ENCODE data around the gene SEPHS1.

Gene SEPHS1

DNA sequence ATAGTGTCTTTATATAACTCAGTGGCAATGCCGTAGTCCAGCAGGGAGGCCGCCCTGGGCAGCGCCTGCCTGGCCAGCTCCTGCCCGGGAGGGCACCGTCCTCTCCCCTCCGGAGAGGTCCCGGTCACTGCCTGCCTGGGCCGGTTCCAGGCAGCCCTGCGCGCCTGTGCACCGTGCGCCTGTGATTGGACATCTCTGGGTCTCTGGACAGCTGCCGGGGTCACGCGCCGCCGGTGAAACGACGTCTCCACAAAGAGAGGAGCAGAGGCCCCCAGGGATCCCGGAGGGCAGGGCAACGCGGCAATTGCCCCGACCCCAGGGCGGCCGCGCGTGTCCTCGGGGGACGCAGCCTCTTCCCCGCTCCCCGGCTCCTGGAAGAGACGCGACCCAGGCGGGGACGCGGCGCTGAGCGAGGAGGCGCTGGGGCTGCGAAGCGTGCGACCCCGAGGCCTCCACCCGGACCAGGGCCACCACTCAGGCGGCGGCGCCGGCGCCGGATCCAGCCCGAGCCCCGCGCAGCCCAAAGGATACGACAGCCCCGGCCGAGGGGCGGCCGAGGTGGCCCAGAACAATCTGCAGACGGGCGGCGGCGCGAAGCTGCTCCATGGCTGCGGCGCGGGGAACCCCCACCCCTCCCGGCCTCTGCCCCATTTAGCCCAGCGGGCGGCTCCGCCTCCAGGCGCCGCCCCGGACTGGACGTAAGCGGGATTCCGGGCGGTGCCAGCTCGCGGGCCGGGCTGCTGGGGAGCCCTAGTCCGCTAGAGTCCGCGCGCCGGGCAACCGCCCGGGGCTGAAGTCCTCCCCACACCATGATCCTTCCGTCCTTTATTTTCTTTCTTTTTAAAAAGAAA, 48.4 kb downstream of the SEPHS1 start, which contains the start of gene PHYH:
TSS of gene PHYH (minus strand) at position 628 of the 851 bp plus-strand sequence. CDS start at position 606, 22 bp downstream.
- Histone ChIP-seq H3K27me3 (ENCODE audit: insufficient read depth, poor library complexity, severe bottlenecking) (no peaks in the 10 kb centered on the region), H3K4me3 (replicated peaks; ENCODE audit: insufficient read depth, low read length) (peak within 1 kb of the TSS; percentile 47), H3K27ac (replicated peaks) (no peak within 1 kb of the TSS)
- TF ChIP-seq, protein P1, sequence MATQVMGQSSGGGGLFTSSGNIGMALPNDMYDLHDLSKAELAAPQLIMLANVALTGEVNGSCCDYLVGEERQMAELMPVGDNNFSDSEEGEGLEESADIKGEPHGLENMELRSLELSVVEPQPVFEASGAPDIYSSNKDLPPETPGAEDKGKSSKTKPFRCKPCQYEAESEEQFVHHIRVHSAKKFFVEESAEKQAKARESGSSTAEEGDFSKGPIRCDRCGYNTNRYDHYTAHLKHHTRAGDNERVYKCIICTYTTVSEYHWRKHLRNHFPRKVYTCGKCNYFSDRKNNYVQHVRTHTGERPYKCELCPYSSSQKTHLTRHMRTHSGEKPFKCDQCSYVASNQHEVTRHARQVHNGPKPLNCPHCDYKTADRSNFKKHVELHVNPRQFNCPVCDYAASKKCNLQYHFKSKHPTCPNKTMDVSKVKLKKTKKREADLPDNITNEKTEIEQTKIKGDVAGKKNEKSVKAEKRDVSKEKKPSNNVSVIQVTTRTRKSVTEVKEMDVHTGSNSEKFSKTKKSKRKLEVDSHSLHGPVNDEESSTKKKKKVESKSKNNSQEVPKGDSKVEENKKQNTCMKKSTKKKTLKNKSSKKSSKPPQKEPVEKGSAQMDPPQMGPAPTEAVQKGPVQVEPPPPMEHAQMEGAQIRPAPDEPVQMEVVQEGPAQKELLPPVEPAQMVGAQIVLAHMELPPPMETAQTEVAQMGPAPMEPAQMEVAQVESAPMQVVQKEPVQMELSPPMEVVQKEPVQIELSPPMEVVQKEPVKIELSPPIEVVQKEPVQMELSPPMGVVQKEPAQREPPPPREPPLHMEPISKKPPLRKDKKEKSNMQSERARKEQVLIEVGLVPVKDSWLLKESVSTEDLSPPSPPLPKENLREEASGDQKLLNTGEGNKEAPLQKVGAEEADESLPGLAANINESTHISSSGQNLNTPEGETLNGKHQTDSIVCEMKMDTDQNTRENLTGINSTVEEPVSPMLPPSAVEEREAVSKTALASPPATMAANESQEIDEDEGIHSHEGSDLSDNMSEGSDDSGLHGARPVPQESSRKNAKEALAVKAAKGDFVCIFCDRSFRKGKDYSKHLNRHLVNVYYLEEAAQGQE (IDR thresholded peaks at IDR 0.05; ENCODE audit: insufficient replicate concordance, low read depth): no peak
- TF ChIP-seq POLR2AphosphoS5 (IDR thresholded peaks at IDR 0.05; ENCODE audit: low read depth): no peak
- no peak for TF ChIP-seq SPI1 (IDR thresholded peaks at IDR 0.05; ENCODE audit: borderline replicate concordance, low read depth)
- no peak for TF ChIP-seq GABPA (IDR thresholded peaks at IDR 0.05; ENCODE audit: low read depth)
- TF ChIP-seq, protein P2, sequence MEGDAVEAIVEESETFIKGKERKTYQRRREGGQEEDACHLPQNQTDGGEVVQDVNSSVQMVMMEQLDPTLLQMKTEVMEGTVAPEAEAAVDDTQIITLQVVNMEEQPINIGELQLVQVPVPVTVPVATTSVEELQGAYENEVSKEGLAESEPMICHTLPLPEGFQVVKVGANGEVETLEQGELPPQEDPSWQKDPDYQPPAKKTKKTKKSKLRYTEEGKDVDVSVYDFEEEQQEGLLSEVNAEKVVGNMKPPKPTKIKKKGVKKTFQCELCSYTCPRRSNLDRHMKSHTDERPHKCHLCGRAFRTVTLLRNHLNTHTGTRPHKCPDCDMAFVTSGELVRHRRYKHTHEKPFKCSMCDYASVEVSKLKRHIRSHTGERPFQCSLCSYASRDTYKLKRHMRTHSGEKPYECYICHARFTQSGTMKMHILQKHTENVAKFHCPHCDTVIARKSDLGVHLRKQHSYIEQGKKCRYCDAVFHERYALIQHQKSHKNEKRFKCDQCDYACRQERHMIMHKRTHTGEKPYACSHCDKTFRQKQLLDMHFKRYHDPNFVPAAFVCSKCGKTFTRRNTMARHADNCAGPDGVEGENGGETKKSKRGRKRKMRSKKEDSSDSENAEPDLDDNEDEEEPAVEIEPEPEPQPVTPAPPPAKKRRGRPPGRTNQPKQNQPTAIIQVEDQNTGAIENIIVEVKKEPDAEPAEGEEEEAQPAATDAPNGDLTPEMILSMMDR (IDR thresholded peaks at IDR 0.05; ENCODE audit: insufficient read depth, low read length): no peak
- peak; percentile 28 to 38 for DNase-seq (ENCODE audit: low read depth in 1 of 2, low spot score in 1 of 2)

DNA sequence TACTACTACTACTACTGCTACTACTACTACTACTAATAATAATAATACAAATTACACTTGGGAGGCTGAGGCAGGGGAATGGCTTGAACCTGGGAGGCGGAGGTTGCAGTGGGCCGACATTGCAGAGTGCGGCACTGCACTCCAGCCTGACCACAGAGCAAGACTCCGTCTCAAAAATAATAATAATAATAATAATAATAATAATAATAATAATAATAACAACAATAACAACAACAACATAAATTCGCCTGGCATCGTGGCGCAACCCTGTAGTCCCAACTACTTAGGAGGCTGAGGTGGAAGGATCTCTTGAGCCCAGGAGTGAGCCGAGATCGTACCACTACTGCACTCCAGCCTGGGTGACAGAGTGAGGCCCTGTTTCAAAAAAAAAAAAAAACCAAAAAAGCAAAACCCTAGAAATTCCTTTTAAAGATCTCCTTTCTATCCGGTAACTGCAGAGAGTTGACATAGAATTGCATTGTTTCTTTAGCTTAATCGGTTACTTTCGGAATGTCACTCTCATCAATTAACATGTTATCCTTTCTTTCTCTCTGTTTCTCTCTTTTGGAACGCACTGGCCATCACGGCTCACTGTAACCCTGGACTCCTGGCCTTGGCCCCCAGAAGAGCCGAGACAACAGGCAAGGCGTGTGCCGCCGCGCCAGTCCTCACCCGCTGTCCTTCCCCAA, 49.2 kb downstream of the SEPHS1 start:
- no peak overlapping the region for H3K27ac ChIP-seq (replicated peaks)
- H3K27me3 ChIP-seq (ENCODE audit: insufficient read depth, poor library complexity, severe bottlenecking): no peaks in the 10 kb centered on the region
- H3K4me3 ChIP-seq (replicated peaks; ENCODE audit: insufficient read depth, low read length): peak overlapping the region; percentile 47
- TF ChIP-seq, protein P1 (IDR thresholded peaks at IDR 0.05; ENCODE audit: insufficient replicate concordance, low read depth): no peak
- TF ChIP-seq SPI1 (IDR thresholded peaks at IDR 0.05; ENCODE audit: borderline replicate concordance, low read depth): no peak
- TF ChIP-seq GABPA (IDR thresholded peaks at IDR 0.05; ENCODE audit: low read depth): no peak
- TF ChIP-seq, protein P2 (IDR thresholded peaks at IDR 0.05; ENCODE audit: insufficient read depth, low read length): no peak
- no peak for TF ChIP-seq POLR2AphosphoS5 (IDR thresholded peaks at IDR 0.05; ENCODE audit: low read depth)
- no peak for DNase-seq (ENCODE audit: low read depth in 1 of 2, low spot score in 1 of 2)

DNA sequence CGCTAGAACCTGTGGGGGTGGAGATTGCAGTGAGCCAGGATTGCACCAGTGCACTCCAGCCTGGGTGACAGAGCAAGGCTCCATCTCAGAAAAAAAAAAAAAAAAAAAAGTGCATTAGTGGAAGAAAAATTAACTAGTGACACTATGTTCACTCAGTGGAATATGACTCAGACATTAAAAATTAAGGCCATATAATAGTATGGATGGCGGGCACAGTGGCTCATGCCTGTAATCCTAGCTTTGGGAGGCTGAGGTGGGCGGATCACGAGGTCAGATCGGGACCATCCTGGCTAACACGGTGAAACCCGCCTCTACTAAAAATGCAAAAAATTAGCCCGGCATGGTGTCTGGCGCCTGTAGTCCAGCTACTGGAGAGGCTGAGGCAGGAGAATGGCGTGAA, 51.6 kb downstream of the SEPHS1 start:
- no peak for DNase-seq (ENCODE audit: low read depth in 1 of 2, low spot score in 1 of 2)
- H3K4me3 ChIP-seq (replicated peaks; ENCODE audit: insufficient read depth, low read length): no peak overlapping the region
- TF ChIP-seq, protein P1 (IDR thresholded peaks at IDR 0.05; ENCODE audit: insufficient replicate concordance, low read depth): no peak
- TF ChIP-seq POLR2AphosphoS5 (IDR thresholded peaks at IDR 0.05; ENCODE audit: low read depth): no peak
- TF ChIP-seq GABPA (IDR thresholded peaks at IDR 0.05; ENCODE audit: low read depth): no peak
- no peak for TF ChIP-seq SPI1 (IDR thresholded peaks at IDR 0.05; ENCODE audit: borderline replicate concordance, low read depth)
- TF ChIP-seq, protein P2 (IDR thresholded peaks at IDR 0.05; ENCODE audit: insufficient read depth, low read length): no peak
- no peak overlapping the region for H3K27ac ChIP-seq (replicated peaks)
- no peaks in the 10 kb centered on the region for H3K27me3 ChIP-seq (ENCODE audit: insufficient read depth, poor library complexity, severe bottlenecking)

Measured in HL-60 (cell line).